Right atrium auricular region (tissue), 2 donors: Measurements from ENCODE around the gene SELENON. TPM values are rescaled to one million over a fixed set of nuclear protein-coding genes. Genes with fewer than 3 reads are reported as not detected.

Experiments used
- DNase-seq: peaks from one replicate; pipeline ENCODE4 v3.0.0-alpha.2; 2019; ENCODE audit warnings: low spot score
- H3K27ac ChIP-seq, 2 donors: fragments of 200-600 bp; sonication (generic); 1 replicate in 1 of 2; 2 replicates in 1 of 2; pipeline ENCODE4 v1.5.1; 2016 to 2019
- H3K27me3 ChIP-seq, 2 donors: fragments of 200-600 bp; sonication (generic); one replicate each; pipeline versions ENCODE4 v1.5.1 to v1.6.0; 2017 to 2019
- H3K36me3 ChIP-seq: fragments of 200-600 bp; sonication (generic); one replicate; pipeline ENCODE4 v1.5.1; 2016
- H3K4me1 ChIP-seq, 2 donors: fragments of 200-600 bp; sonication (generic); one replicate each; pipeline versions ENCODE4 v1.5.1 to v1.6.0; 2017 to 2019
- H3K4me3 ChIP-seq, 2 donors: fragments of 200-600 bp; sonication (generic); 1 replicate in 1 of 2; 2 replicates in 1 of 2; pipeline ENCODE4 v1.5.1; 2017 to 2019; ENCODE audit warnings: mild to moderate bottlenecking in 1 of 2, moderate library complexity in 1 of 2
- H3K9me3 ChIP-seq, 2 donors: fragments of 200-600 bp; sonication (generic); one replicate each; pipeline ENCODE4 v1.5.1; 2019
- CTCF ChIP-seq, 2 donors: fragments of 200-600 bp; sonication (generic); IDR thresholded peaks; one replicate each; pipeline ENCODE4 v1.5.1; 2019; ENCODE audit warnings: antibody characterized with exemption in 2 of 2
- total RNA-seq, 2 donors: library from RNA; depleted of rRNA; stranded (reverse); fragments of >200 nt; gene quantifications; one replicate each; pipeline ENCODE4 v1.1.0, GENCODE V29; 2016

The SELENON gene
- total RNA-seq, 2 donors from 2014 or later = 31.7 to 34.2 TPM

GRCh38 chr1:25867210-25867991 lies 67.4 kb downstream of the SELENON start:
- Histone ChIP-seq H3K9me3 (no peaks in the 10 kb centered on the region), H3K4me1 (peaks cover 0 to 12% of the 10 kb centered on the region in 2 donors), H3K36me3 (no peaks in the 10 kb centered on the region), H3K27me3 (no peaks in the 10 kb centered on the region), H3K4me3 (no peak overlapping the region), H3K27ac (no peak overlapping the region)
- no peak for DNase-seq
- TF ChIP-seq CTCF (IDR thresholded peaks at IDR 0.05) = no peak

Other genes with a start within 250 kb of the SELENON start
- gene MAN1C1, start 183.4 kb upstream of the SELENON start, total RNA-seq = 10 to 100 TPM in 1 of 2 donors, 1 to 10 TPM in 1; 9.4 to 13.6 TPM
- gene MTFR1L, start 19.8 kb downstream of the SELENON start, total RNA-seq = 100 to 1,000 TPM; 154 to 303 TPM
- not detected for gene AUNIP, start 59.3 kb downstream of the SELENON start, total RNA-seq
- gene PAQR7, start 75.5 kb downstream of the SELENON start, total RNA-seq = 1 to 10 TPM in 1 of 2 donors, under 1 TPM in 1; 0.85 to 2.9 TPM
- 10 to 100 TPM; 13.4 to 21.0 TPM for gene STMN1, start 106.2 kb downstream of the SELENON start, total RNA-seq
- gene PAFAH2, start 197.9 kb downstream of the SELENON start, total RNA-seq = 1 to 10 TPM; 4.3 to 5.5 TPM
- gene EXTL1, start 221.6 kb downstream of the SELENON start, total RNA-seq = 1 to 10 TPM in 1 of 2 donors, under 1 TPM in 1; 0.79 to 1.4 TPM
- gene SLC30A2, start 245.9 kb downstream of the SELENON start, total RNA-seq = under 1 TPM; 0.22 to 0.63 TPM